ENCODE measurements around the gene RIMS3.
"Not testable (repeated sequence)": the region's sequence is repeated elsewhere in the genome, so short reads cannot be mapped to it uniquely, and the experiment has no call there.

The RIMS3 gene

GRCh38 chr1:40582116-40582515 lies 83.4 kb downstream of the RIMS3 start:
- no peak for DNase-seq

- no peak for DNase-seq
Observed at GRCh38 chr1:40575336-40575735, 90.1 kb downstream of the RIMS3 start.

- not testable (repeated sequence) for DNase-seq
Observed at GRCh38 chr1:40574805-40575204, 90.7 kb downstream of the RIMS3 start.

All from activated CD4-positive, alpha-beta T cell treated with anti-CD3 and anti-CD28 coated beads, Interleukin-2, amount 50 U/mL, for 4 hours (primary cell).